ENCODE results near the gene CASK.
"Not testable (repeated sequence)": the region's sequence is repeated elsewhere in the genome, so short reads cannot be mapped to it uniquely, and the experiment has no call there.

Gene CASK

DNA sequence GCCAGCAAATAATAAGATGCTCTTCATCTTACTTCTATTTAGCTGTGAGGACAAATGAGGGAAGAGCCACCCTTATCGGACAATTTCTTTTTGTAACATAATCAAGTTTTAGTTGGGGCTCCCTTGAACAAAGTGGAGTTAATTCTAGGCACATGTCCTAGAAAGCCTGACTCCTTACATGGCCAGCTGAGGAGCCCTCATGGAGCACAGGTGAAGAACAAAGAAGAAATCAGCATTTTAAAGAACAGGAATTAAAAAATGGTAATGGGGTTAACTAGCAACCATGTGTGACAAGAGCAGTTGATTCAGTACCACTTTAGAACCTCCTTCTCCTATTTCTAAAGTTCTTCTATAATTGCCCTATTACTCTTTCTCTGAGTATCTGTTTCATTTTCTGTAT, 183.5 kb downstream of the CASK start:
- H3K36me3 Mint-ChIP-seq = peaks cover 7% of the 10 kb centered on the region
- peaks cover 13% of the 10 kb centered on the region for H3K4me1 Mint-ChIP-seq
- no peak overlapping the region for H3K4me3 Mint-ChIP-seq
- H3K9me3 Mint-ChIP-seq = no peaks in the 10 kb centered on the region
- no peaks in the 10 kb centered on the region for H3K27me3 Mint-ChIP-seq
- H3K27ac Mint-ChIP-seq = no peak overlapping the region
- ATAC-seq = no peak

DNA sequence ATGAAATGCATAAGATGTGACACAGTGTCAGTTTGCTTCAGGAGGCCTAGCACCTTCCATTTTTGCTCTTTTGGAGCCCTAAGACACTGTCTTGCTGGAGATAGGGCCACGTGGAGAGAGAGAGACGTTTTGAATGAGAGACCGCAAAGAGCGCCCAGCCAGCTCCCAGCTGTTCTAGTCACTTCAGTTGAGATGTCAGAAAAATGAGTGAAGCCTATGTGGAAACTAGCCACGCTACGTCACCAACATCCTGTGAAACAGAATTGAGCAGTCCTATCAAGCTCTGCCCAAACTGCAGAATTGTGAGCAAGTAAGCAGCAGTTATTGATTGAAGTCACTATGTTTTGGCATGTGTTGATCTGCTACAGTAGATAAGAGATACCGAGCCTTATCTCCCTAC, 186.3 kb downstream of the CASK start:
- H3K4me3 Mint-ChIP-seq = no peak overlapping the region
- no peaks in the 10 kb centered on the region for H3K27me3 Mint-ChIP-seq
- H3K4me1 Mint-ChIP-seq = peaks cover 26% of the 10 kb centered on the region

DNA sequence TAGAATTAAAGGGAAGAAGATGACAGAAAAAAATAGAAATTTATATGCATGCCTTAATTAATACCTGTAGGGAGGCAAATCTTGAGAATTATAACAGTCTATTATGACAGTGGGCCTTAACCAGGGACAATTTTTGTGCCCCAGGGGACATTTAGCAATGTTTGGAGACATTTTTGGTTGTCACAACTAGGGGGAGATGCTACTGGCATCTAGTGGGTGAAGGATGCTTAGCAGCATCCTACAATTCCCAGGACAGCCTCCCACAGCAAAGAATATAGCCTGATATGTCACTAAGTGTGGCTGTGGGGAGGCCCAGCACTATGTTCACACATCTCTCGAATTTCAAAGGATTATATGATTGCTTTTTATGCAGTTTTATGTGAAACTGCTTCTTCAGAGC, 188.8 kb downstream of the CASK start:
- Mint-ChIP-seq H3K4me3 (peak overlapping the region; percentile 70), H3K27ac (peak overlapping the region; percentile 88), H3K36me3 (no peaks in the 10 kb centered on the region), H3K9me3 (no peaks in the 10 kb centered on the region), H3K27me3 (no peaks in the 10 kb centered on the region), H3K4me1 (peaks cover 28% of the 10 kb centered on the region)
- ATAC-seq = peak; percentile 62

More for the DNA sequence above, 186.3 kb downstream of the CASK start:
- H3K9me3 Mint-ChIP-seq = no peaks in the 10 kb centered on the region
- ATAC-seq = no peak
- H3K36me3 Mint-ChIP-seq = no peaks in the 10 kb centered on the region
- H3K27ac Mint-ChIP-seq = peak overlapping the region; percentile 18

DNA sequence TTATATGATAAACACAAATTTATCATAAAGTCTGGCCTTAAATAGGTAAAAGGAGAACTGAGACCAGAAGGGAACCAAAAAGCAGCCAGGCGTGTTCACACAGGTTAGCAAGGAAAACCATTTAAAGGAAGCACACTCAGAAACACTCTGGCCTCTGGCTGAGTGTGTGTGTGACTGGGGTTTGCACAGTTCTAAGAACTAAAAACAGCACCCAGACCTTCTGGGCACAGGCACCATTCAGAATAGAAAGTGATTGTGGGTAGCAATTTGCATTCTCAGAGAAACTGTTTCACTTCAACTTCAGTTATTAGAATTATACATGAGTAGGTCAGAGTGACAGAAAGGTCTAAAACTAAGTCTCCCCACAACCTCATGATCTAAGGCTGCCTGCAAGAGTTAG, 189.4 kb downstream of the CASK start:
- no peaks in the 10 kb centered on the region for H3K27me3 Mint-ChIP-seq
- H3K4me3 Mint-ChIP-seq = peak overlapping the region; percentile 70
- no peaks in the 10 kb centered on the region for H3K9me3 Mint-ChIP-seq
- peaks cover 28% of the 10 kb centered on the region for H3K4me1 Mint-ChIP-seq
- ATAC-seq = peak; percentile 100
- no peaks in the 10 kb centered on the region for H3K36me3 Mint-ChIP-seq
- peak overlapping the region; percentile 88 for H3K27ac Mint-ChIP-seq

DNA sequence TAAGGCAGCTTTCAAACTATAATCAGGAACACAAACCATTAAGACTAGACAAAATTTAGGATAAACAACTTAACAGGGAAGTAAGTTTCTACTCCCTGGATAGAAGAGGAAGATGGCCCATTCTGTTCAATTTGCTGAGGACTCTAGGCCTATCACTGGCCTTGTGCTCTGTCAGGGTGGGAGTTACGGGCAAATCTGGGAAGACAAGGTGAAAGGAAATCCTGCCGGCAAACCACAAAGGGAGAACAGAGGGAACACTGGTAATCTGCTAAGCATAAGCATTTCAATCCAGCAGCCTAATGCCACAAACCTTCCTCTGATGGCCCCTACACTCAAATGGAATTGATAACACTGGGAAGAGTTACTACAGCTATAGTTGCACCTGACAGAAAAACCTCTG, 191.1 kb downstream of the CASK start:
- no peaks in the 10 kb centered on the region for H3K9me3 Mint-ChIP-seq
- no peaks in the 10 kb centered on the region for H3K27me3 Mint-ChIP-seq
- no peaks in the 10 kb centered on the region for H3K36me3 Mint-ChIP-seq
- no peak for ATAC-seq
- no peak overlapping the region for H3K4me3 Mint-ChIP-seq
- peak overlapping the region; percentile 53 for H3K27ac Mint-ChIP-seq
- H3K4me1 Mint-ChIP-seq = peaks cover 28% of the 10 kb centered on the region

DNA sequence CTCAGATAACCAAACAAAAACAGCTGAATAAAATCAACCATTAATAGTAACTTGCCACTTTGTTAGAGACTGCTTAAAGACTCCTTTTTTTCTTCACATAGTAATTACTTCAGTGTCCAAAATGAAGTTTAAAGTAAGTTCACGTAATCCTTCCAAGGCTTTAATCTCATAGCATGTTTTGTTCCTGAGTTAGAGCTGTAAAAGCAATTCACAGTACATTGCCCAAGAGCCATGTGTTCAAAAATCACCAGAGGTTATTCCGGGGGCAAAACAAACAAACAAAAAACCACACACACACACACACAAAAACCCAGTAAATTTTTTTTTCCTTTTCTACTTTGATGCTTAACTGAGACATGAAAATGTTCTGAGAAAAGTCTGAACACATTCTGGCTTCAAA, 193.3 kb downstream of the CASK start:
- peaks cover 15% of the 10 kb centered on the region for H3K4me1 Mint-ChIP-seq
- no peak overlapping the region for H3K4me3 Mint-ChIP-seq
- H3K9me3 Mint-ChIP-seq = no peaks in the 10 kb centered on the region
- no peak for ATAC-seq
- no peak overlapping the region for H3K27ac Mint-ChIP-seq
- no peaks in the 10 kb centered on the region for H3K27me3 Mint-ChIP-seq
- H3K36me3 Mint-ChIP-seq = no peaks in the 10 kb centered on the region

DNA sequence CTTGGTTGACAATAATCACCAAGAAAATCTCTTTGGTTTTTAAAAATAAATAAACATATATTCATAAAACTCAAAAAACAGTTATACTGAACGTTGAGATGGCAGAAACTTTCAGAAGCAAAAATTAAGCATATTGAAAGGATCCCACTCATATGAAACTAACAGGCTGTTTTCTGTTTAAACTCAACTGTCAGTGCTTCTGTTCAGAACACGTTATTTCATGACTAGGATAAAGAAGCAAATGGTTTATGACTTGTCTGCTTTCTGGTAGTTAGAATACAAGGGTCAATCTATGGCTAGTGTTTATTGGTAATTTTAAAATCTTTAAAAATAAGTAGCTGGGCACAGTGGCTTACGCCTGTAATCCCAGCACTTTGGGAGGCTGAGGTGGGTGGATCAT, 195.2 kb downstream of the CASK start:
- Mint-ChIP-seq H3K9me3 (no peaks in the 10 kb centered on the region), H3K4me1 (peaks cover 7% of the 10 kb centered on the region), H3K27me3 (no peaks in the 10 kb centered on the region), H3K4me3 (no peak overlapping the region), H3K27ac (no peak overlapping the region), H3K36me3 (no peaks in the 10 kb centered on the region)
- no peak for ATAC-seq

DNA sequence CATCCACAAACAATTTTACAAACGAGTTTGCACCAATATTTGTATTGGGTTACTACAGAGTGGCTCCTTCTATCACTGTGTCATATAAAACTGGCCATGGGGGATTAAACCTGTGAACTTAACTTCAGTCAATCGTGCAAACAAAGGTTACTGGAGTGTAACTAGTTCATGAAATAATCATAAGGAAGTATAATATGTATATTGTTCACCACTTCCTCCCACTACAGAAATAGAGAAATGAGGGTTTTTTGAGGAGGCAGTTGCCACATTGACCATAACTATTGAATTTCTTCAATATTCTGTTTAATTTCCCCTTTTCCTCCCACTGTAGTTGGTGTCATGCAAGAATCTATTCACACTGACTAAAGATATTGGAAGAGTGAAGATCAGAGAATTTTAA, 199.5 kb downstream of the CASK start, which contains the start of gene GPR82:
TSS of gene GPR82 (plus strand) at position 356 of the 400 bp plus-strand sequence. CDS start 2,846 bp downstream, outside the sequence.
- Mint-ChIP-seq H3K36me3 (peaks cover 7% of the 10 kb centered on the region), H3K9me3 (no peaks in the 10 kb centered on the region)

DNA sequence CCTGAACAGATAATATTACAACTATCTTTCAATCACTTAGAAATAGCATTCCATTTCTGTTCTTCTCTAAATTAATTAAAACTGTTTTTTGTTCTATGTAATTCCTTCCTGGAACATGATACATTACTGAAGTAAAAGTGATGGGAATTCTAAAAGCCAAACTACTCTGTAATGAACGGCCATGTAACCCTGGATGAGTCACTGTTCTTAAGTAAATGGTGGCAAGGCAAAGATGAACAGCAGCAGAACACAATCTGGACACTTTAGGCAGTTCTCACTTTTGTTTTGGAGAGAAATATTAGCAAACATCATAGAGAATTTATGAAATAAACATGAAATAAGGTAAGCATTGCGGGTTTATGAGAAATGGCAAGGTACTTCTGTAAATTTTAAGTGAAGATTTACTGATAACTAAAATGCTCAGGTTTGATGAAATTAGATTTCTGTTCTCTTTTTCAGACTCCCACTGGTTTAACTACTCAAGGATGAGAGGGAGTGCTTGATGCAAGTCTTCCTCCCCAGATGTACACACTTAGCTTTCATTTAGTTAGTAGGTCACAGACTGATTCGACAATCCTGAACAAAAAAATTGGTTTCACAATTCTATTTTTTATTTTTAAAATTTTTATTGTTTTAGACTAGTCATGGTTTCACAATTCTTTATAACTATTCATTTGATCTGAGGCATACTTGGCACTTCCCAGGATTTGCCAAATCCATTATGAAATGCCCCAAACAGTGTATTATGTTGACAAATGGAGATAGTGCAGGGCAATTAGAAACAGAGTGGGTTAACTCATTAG, 200.3 kb downstream of the CASK start:
- no peak for ATAC-seq
- H3K4me3 Mint-ChIP-seq = no peak overlapping the region
- peaks cover 7% of the 10 kb centered on the region for H3K36me3 Mint-ChIP-seq
- H3K9me3 Mint-ChIP-seq = no peaks in the 10 kb centered on the region
- peak overlapping the region; percentile 55 for H3K27ac Mint-ChIP-seq
- H3K27me3 Mint-ChIP-seq = no peaks in the 10 kb centered on the region
- peaks cover 27% of the 10 kb centered on the region for H3K4me1 Mint-ChIP-seq

More for the DNA sequence above, 199.5 kb downstream of the CASK start, which contains the start of gene GPR82:
- Mint-ChIP-seq H3K27me3 (no peaks in the 10 kb centered on the region), H3K4me3 (no peak within 1 kb of the TSS), H3K4me1 (peaks cover 27% of the 10 kb centered on the region), H3K27ac (no peak within 1 kb of the TSS)
- peak; percentile 61 for ATAC-seq

DNA sequence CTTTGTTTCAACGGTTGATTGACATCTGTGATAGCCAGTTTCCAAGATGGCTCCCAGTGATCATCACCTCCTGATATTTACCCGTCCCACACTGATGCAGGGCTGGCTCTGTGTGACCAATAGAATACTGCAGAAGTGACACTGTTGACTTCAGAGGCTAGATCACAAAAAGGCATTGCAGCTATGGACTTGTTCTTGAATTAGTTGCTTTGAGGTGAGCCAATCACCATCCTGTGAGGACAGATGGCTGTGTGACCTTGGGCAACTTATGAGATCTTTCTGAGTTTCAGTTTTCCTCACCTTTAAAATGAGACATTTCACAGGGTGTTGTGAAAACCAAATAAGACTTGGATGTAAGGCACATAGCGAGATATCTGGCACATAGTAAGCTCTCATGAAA, 201.1 kb downstream of the CASK start:
- Mint-ChIP-seq H3K27ac (peak overlapping the region; percentile 55), H3K27me3 (no peaks in the 10 kb centered on the region), H3K4me1 (peaks cover 28% of the 10 kb centered on the region), H3K9me3 (no peaks in the 10 kb centered on the region), H3K4me3 (peak overlapping the region; percentile 27), H3K36me3 (peaks cover 7% of the 10 kb centered on the region)
- no peak for ATAC-seq

DNA sequence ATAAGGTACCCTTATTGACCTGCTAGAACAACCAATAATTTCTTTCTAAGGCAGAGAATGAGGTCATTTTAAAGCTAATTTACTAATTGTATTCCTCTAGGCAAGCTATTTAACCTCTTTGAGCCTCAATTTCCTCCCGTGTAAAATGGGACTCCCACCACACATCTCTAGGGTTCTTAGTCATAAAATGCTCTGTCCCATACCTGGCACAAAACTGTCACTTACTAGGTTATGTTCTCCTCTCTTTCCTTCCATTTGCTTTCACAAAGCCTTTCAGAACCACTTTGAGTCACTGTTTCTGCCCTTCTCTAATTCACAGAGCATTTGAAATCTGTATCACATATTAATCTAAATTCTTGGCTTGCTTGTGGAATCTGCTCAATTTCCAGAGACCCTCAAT, 201.8 kb downstream of the CASK start:
- no peaks in the 10 kb centered on the region for H3K27me3 Mint-ChIP-seq
- H3K4me3 Mint-ChIP-seq = no peak overlapping the region
- no peaks in the 10 kb centered on the region for H3K9me3 Mint-ChIP-seq
- ATAC-seq = no peak
- H3K27ac Mint-ChIP-seq = peak overlapping the region; percentile 55
- H3K36me3 Mint-ChIP-seq = peaks cover 7% of the 10 kb centered on the region
- peaks cover 34% of the 10 kb centered on the region for H3K4me1 Mint-ChIP-seq

DNA sequence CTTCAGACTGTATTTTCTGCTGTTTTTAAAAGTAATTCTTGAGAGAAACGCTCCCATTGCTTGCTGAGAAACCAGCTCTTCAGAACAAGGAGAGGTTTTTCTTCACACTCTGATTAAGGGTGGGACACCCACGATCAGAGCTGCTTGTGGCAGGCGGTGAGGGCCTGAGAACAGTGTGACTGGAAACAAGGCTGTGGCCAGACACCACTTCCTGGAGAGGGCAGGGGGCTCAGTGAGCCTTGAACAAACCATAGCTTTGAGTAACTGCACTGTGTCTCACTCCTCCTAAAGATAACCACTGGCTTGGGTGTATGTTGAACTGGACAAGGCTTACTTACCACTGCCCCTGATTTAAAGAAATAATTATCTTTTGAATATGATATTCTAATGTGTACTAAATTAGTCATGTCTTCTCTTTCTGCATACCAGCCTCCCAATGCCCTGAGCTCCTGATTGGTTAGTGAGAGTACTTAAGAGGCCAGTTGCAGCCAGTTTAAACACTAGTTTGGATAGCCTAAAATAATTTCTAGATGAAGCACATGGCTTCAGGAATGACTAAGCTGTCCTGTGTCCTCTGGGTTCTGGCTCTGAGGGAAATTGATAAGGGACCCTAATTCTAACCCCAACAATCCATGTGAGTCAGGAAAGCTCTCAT, 203.1 kb downstream of the CASK start:
- peak; percentile 98 for ATAC-seq
- peak overlapping the region; percentile 24 for H3K27ac Mint-ChIP-seq
- H3K9me3 Mint-ChIP-seq = no peaks in the 10 kb centered on the region
- no peak overlapping the region for H3K4me3 Mint-ChIP-seq
- peaks cover 7% of the 10 kb centered on the region for H3K36me3 Mint-ChIP-seq
- no peaks in the 10 kb centered on the region for H3K27me3 Mint-ChIP-seq
- H3K4me1 Mint-ChIP-seq = peaks cover 37% of the 10 kb centered on the region

DNA sequence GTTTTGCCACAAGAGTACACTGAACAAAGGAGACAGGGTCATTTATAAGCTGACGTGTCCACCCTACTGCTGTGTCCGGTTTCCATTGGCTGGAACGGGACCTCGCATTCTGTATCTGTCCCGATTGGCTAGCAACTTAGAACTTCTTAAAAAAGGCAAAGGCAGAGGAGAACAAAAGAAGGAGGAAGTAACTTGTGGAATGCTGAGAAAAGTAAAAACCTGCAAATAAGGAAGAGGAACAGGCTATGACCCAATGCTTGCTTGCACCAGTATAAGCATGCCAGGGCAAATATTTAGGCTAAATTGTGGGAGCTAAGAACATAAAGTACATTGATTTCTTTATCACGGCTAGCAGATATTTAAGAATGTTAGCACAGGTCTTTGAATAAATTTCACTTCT, 203.7 kb downstream of the CASK start:
- Mint-ChIP-seq H3K4me1 (peaks cover 37% of the 10 kb centered on the region), H3K27ac (peak overlapping the region; percentile 24)
- H3K27me3 Mint-ChIP-seq, ATAC-seq, H3K9me3 Mint-ChIP-seq, H3K4me3 Mint-ChIP-seq, H3K36me3 Mint-ChIP-seq: not testable (repeated sequence)

DNA sequence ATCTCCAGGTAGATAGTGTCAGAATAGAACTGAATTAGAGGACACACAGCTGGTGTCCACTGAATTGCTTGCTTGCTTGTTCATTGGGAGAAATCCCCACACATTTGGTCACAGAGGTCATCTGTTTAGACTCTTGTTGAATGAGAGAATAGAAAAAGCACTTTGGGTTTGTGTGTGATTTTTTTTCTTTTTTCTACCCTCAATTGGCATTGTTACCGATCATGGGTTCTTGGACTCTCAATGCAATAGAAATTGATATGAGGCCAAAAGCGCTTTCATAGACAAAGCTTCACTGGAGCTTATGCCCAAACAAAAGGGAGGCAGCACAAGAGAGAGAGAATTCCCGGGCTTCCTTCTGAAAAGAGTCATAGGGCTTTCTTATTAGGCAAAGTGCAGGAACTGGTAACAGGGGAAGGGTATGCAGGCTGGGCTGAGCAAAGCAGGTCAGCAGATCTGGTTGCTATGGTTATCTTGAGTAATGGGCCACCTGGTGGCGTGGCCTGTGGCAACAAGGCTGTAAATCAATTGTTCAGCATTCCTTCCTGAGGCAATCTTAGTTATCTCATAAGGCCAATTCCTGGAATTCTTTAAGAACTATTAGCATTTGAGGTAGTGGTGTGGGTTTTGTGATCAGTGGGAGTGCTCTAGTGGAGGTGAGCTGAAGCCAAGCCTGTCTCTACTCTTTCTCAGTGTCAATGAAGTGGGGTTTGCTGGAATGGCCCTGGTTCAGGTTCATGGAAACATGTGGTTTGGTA, 204.7 kb downstream of the CASK start:
- Mint-ChIP-seq H3K27me3 (no peaks in the 10 kb centered on the region), H3K4me1 (peaks cover 42% of the 10 kb centered on the region), H3K36me3 (peaks cover 13% of the 10 kb centered on the region), H3K27ac (no peak overlapping the region), H3K9me3 (no peaks in the 10 kb centered on the region), H3K4me3 (no peak overlapping the region)
- ATAC-seq = no peak

DNA sequence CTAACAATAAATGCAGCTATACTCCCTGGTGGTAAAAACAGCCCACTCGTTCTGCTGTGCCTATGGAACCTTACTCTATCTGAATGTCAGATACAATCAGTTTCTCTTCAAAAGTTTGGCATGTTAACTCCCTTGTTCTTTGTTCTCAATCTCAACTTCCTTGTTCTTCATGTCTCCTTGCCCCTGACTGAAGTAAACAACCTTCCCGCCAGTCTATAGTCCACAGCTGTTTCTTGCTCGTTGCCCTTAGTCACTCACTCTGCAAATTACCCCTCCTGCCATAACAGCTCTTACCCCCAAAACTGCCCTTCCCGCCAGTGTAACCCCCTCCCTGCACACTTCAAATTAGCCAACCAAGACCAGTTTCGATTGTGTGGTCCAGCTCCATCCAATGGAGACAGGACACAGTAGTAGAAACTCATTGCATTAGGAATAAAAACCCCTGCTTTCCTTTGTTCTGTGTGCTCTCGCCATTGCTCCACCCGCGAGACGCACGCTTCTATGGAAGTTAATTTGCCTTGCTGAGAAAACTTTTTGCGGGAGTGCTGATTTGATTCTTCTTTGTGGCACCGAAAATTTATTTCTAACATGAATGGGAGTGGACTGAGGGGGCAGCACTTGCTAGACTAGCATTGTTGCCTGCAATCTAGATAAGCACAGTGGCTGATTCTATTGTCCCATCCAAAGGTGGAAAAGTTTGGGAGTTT, 206.4 kb downstream of the CASK start:
- H3K4me3 Mint-ChIP-seq = no peak overlapping the region
- no peaks in the 10 kb centered on the region for H3K27me3 Mint-ChIP-seq
- H3K9me3 Mint-ChIP-seq = no peaks in the 10 kb centered on the region
- H3K4me1 Mint-ChIP-seq = peaks cover 37% of the 10 kb centered on the region
- H3K36me3 Mint-ChIP-seq = peaks cover 14% of the 10 kb centered on the region
- no peak for ATAC-seq
- no peak overlapping the region for H3K27ac Mint-ChIP-seq

All from stimulated activated memory B cell treated with anti-CD40 and anti-IgM and Interleukin-4, amounts not matched to agents 10 μg/mL and 1 μg/mL and 100 μg/mL, for 72 hours (primary cell).